Stimulated activated CD8-positive, alpha-beta memory T cell treated with anti-CD3 and anti-CD28 coated beads, Interleukin-15, amount 100 ng/mL, for 24 hours (primary cell): Measurements from ENCODE around the gene GRM4.

Experiments
- DNase-seq: peaks from one replicate; pipeline ENCODE4 v3.0.0-alpha.2; 2020; ENCODE audit warnings: low read depth

The GRM4 gene

DNA sequence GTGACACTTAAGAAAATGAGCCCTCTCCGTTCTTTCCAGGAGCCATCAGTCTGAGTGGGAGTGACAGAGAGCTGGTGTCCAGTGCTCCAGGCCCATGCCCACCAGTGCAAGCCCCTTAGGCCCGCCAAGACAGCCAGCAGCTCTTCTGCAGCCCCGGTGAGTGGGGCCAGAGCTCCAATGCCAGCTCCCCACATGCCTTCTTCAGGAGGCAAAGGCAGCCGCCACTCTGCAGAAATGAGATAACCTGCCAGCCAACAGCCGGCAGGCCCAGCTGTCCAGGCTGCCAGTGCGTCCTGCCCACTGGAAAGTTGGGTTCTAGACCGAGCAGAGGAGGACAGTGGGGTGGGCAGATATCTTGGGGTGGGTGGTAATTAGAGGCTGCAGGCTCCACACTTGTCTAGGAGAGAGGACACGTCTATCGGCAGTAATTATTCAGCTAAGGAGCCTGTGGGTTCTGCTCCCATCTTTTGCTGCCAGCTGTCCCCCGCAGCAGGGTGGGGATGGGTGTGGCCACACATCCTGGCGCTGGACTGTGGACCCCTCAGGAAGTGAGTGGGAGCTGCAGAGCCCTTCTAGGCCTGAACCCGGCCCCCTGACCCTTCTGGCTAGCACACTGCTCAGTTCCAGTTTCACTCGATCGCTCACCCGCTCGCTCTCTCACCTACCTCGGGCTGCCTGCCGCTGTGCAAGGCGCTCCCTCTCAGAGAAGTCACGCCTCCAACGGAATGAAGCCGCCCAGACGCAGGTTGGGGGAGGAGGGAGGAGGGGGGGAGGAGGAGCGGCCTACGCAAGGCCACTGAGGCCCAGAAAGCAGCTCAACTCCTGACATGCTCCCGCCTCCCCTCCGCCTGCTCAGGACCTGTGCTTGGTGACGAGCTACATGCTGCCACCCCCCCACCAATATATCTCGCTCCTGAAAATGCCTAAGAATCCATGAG, 3.6 kb downstream of the GRM4 start:
- no peak for DNase-seq

DNA sequence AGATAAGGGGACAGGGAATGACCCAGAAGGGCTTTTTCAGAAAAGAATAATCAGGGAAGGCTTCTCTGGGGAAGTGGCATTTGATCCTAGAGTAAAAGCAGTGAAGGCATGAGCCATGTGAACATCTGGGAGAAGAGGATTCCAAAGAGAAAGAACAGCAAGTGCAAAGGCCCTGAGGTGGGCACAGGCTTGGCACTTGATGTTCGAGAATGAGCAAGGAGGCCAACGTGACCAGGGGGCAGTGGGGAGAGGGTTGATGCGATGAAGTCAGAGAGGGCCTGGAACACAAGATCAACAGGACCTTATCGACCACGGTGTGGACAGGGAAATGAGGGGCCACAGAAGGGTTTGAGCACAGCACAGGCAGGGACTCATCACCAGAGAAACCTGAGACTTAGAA, 5.8 kb downstream of the GRM4 start:
- no peak for DNase-seq

DNA sequence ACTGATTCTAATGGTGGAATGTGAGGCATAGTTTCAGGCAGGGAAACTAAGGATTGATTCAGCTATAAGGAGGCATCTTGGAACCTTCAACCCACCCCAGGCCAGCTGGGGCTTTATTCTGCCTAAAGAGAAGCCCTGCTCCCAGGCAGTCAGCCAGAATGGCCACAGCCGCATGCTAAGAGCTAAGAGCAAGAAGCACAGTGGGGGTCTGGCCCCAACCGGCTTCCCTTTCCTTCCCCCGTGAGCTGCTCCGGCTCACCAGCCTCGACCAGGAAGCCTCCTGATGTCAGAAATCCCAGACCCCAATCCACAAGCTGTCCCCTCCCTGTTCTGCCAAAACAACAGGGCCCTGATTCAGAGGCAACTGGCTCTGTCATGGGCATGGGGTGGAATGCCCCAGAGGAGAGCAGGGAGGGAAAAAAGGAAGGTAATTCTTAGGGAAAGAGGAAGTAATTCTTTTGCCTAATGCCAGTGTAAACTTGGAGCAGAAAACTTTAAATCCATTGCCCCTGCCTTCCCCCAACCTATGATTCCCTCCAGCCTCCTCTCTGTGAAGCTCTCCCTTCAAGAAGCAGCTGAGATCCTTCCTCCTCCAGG, 6.9 kb downstream of the GRM4 start:
- DNase-seq, result no peak

DNA sequence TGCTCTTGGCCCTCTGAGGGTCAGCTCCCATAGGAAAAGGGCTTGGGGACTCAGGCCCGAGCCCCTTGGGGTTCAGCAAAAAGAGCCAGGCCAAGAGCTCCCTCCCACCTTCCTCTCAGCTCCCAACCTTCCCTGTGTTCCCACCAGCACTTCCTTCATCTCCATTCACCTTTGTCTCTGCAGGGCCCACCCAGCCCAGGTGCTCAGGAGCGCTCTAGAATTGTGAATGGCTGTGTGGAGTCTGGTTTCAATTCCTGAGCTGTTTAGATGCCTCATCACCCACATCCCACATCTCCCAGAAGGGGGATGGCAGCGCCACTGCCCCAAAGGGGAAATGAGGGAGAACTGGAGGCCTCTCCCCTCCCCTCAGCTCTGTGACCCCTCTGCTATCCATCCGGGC, 7.7 kb downstream of the GRM4 start:
- DNase-seq, result no peak

DNA sequence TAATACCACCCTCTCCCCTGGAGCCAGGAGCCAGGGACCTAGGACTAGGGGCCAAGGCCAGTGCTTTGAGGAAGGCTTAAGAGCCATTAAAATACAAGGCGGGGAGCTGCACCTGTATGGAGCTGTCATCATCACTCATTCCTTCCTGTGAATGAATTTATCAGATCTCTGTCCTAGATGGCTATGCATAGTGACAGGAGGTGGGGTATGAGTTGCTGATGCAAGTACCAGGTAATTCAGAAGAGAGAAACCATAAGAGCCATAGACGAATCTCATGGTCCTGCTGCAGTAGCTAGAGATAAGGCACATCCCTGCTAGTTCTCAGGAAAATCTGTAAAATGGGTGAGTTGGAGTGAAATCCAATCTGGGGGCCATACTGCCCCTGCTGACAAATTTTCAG, 10.3 kb downstream of the GRM4 start:
- DNase-seq, result no peak

DNA sequence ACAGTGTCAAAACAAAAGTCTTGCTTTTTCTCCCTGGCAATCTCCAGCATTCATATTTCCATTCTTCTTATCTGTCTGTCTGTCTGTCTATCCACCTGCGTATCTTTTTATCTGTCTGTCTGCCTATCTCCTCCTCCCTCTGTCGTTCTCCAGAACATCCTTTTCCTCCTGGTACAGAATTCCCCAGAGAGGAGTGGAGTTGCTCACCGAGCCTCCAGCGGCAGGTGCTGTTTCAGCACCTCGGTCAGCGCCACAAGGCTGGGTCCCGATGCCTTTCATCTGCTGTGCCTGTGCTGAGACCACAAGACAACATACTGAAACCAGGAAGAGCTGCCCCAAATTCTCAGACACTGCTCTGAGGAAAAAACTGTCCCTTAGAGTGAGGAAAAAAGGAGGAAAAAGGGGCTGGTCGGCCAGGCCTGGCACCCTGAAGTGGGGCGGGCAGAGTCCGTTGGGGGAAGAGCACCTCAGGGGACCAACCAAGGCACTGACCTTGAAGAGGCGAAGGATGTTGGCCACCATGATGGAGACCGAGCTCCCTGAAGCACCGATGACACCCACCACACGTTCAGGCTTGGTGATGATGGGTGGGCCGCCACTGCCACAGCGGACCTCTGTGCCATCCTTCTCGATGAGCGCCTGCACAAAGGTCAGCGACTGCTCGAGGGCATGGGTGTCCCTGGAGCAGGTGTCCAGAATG, 13.3 kb downstream of the GRM4 start:
- no peak for DNase-seq

DNA sequence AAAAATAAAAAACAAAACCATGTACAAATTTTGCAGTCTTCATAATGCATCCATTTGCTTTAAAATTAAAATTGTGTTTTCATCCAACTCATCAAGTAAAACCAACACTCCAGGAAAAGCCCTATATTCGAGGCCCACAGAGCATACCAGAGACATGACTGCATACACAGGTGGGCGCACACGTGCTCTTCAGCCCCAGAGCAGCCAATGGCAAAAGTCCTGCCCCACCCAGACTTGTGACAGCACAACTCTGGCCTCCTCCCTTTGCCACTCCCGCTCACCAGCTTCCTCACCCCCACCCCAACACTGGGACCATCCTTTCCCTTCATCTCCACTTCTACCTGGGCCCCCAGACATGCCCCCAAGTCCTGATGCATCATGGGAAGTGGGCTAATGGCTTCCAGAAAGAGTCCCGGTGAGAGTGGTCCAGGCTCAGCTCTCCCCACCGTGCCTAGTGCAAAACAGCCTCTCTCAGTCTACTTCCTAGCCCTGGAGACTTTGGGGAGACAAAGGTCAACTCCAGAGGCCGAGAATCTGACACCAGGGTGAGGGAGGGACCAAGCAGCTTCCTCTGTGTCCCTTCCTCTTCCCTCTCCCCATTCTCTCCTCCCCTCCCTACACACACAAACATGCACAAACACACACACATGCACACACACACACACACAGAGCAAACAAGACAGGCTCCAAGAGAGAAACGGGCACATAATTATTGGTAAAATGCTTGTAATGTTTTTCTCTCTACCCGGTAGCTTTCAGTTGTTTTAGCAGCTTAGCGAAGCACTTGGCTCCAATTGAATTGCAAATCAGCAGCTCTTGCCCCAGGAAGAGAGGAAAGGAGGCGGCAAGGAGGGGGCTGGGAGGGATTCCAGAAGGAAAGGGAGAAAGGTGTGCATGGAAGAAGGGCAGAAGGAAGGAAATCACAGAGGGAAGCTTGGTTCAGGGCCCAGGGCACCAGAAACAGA, 14.3 kb downstream of the GRM4 start:
- DNase-seq, result no peak

DNA sequence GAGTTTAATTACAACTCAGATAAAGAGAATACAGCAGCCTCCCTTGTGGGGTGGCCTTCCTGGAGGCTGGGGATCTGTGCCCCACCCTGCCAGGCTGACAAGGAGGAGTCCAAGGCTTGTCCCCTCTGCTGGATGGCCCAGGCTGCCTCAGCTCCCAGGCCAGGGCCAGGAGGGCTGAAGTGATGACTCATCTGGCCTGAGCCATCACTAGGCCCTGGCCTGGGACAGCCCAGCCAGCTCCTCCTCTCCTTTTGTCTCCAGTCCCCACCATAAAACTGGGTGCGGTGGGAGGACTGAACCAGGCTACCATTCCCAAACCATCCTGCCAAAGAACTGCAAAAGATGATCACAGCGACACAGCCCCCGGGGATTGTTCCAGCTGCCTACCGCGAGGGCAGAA, 15.0 kb downstream of the GRM4 start:
- DNase-seq, result no peak

DNA sequence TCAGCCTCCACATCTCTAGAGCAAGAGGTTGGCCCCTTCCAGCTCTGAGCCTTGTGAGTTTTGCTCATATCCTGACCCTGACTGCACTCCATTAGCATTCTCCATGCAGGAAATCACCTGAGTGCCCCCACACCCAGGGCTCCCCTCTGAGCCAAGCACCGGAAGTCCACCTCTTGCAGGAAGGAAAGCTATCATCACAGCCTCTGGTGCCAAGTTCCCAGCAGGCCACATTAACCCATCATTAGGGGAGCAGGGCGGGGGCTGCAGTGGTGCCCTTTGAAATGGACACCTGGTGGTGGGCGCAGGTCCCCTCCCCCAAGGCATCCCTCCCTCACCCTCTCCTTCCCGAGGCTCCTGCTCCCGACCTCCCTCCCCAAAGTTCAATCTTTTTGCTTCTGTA, 16.1 kb downstream of the GRM4 start:
- DNase-seq, result no peak

DNA sequence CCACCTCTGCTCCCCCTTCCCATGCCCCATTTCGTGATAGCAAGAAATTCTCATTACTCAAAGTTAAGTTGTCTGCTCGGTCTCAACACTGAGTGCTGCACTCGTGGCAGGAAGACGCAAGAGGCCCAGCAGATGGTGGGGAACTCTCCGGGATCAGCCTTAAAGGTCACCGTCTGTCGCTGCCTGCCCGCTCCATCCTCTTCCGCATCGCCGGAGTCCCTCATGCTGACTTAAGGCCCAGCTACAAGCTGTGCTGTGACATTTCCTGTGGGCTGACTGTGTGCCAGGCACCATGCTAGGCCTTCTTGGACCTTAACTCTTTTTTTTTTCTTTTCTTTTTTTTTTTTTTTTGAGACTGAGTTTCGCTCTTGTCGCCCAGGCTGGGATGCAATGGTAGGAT, 17.8 kb downstream of the GRM4 start:
- DNase-seq, result no peak

DNA sequence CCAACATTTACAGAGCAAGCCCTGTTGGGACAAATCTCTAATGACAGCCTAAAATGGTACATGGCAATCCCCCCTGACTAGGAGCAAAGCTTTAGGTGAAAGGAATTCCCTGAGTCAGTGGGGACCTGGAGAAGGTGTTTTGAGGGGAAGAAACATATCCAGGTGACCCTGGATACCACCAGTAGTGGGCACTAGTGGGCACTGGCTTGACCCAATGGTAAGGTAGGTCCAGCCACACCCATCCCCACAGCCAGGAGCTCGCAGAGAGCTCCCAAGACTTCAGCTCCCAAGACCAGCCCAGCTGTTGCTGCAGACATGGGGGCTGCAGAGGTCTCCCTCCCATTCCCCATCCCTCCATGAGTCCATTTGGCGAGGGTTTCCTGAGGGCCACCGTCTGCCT, 19.5 kb downstream of the GRM4 start:
- no peak for DNase-seq

DNA sequence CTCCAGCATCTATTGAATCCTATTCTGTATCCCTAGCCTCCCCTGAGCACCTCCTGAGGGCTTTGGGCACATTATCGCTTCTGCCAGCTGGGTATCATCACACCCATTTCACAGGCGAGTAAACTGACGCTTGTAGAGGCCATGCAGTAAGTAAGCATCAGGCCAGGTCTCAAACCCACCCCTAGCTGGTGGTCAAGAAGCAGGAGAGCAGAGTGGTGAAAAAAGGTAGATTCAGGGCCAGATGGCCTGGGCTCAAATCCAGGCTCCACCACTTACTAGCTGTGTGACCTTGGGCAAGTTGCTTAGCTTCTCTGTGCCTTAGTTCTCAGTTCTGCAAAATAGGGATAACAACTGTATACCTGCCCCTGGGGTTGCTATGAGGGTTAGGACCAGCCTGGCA, 19.9 kb downstream of the GRM4 start:
- DNase-seq, result no peak

DNA sequence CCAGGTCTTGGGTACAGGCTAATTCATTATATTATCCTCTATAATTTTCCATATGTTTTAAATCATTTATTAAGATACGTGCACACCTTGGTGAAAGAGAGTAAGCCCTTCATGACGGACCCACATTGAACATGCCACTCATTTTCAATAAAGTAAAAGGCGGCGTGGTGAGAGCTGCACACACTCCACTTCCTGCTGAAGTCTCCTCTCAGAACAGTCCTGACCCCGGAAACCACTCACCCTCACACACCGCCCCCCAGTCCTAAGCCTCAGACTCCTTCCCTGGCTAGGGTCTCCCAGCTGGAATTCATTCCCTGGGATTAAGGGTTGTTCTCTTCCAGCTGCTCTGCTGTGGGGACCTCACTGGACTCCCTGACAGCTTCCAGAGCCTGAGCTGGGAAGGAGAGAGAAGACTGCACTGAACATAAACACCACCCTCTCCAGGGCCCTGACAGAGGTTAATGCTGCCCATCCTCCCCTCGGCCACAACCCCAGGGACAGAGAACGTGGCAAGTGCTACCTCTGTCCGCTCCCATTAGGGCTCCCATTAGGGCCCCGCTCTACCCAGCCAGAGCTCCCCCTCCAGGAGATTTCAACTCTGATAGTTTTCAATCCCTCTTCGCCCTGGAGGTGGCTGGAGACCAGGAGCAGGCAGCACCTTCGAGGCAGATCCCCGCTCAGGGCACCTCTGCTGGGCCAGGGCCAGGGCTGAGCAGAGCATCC, 24.8 kb downstream of the GRM4 start:
- no peak for DNase-seq

DNA sequence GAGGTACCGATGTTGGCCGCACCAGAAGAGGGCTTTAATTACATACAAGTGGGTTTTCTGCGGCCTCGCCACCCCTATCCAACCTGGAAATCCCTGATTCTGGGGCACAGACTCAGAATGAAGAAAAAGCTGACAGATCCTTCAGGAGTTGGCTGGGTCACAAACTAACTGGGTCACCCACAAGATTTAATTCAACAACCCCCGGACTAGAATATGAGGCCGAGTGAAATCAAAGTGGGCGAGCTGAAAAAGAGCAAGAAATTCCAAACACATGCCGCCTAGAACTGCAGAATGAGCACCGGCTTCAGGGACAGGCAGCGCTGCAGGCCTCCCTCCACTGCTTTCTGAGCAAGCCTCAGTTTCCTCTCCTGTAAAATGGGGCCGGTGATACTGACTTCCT, 30.0 kb downstream of the GRM4 start:
- no peak for DNase-seq

DNA sequence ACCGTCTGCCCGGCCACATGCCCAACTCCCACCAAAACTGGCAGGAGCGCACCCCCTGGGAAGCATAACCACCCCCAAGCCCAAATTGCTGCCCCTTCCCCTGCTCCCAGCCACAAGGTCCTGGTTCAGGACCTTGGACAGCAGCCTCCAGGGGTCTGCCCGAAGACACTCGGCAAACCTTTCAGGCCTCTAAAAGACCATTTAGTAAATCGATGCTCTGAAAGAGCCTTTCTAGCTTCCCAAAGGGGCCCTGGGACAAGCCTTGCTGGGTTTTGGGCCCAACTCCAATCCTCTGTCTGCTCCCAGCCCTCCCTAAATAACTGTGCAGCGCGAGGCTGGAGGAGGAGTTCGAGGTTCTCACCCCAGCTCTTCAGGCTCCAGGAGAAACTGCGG, 30.5 kb downstream of the GRM4 start:
- no peak for DNase-seq

DNA sequence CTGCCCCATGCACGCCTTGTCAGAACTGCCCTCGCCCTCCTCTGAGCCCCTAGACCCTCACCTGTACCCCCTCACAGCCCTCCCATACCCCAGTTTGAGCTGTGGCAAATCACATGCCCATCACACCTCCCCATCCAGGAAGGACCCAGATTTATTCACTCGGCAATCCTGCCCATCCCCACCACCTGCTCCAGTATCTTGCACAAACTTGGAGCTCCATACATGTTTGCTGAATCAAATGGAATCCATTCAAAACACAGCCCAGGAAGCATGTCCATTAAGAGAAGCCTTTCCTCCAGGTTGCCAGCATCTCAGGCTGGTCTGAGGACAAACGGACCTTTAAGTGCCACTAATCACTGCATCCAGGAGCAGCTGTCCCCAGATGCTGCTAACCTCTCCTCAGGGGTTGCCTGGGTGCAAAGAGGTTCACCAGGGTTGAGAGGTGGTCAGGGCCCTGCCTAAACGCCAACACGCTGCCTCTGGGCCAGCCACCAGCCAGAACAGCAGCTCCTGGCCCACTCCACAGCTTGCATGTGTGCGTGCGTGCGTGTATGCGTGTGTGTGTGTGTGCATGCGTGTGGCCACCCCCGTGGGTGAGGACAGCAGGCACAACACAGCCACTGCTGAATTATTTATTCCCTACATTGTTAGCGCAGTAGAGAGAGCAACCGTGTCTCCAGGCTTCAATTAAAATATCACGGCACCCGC, 31.0 kb downstream of the GRM4 start:
- DNase-seq, result no peak

DNA sequence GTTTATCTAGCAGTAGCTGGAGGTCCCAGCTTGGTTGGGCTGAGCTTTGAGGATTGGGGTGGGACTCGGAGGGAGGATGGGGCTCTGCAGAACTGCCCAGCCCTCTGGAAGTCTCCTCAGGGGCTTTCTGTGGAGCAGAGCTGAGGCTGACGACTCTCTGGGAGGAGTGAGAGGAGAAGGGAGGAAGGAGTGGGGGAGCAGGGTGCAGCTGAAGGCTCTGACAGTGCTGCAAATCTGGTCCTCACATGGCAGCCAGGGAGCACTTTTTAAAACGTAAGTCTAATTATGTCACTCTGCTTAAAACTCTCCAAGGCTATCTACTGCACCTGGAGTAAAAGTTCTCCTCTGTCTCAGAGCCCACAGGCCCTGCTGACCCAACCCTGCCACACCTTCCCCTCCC, 32.4 kb downstream of the GRM4 start:
- no peak for DNase-seq

DNA sequence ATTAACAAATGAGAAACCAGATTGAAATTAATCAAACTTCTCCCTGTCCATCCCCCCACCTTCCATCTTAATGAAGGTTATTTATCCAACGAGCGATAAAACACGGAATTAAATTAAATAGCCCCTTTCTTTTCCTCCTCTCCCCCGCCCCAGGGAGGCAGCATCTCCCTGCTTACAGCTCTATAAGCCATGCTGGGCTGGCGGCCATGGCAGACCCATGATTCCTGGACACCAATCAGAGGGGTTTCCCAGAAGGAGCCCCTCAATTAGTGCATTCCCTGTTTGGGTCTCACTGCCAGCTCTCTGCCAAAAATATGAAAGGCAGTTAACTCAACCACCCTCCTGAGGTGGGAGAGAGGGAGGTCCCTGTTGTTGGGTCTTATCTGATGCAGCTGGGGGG, 33.8 kb downstream of the GRM4 start:
- DNase-seq, result no peak

DNA sequence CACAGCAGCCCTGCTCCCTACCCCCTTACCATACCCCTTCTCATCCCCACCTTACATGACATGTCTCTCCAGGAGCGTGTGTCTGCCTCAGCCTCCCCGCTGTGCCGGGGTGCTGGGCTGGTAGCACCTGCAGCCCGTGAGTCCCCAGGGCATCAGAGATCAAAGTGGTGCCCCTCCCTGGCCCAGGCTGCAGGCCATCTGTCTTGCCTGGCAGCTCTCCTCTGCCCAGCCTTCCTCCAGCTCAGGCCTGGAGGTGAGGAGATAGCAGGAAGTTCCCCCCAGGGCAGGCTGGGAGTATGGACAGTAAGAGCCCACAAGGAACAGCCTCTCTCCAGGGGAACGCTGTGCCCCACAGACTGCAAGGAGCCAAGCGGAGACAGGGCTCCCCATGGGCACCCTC, 35.3 kb downstream of the GRM4 start:
- no peak for DNase-seq

DNA sequence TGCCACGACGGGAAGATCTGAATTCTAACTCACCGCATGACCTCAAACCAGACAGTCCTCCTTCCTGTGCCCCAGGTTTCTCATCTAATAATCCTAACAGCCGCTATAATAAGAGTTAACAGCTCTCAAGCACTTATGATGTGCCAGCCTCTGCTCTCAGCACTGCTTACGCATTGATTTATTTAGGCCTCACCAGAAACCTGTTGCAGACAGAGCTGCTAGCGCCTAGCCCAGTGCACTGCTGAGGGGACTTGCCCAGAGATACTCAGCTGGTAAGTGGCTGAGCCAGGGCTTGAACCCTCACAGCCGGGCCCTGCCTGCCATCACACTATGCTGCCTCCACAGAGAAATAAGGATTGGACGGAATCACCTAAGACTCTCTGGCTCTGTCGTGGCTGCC, 37.7 kb downstream of the GRM4 start:
- no peak for DNase-seq

DNA sequence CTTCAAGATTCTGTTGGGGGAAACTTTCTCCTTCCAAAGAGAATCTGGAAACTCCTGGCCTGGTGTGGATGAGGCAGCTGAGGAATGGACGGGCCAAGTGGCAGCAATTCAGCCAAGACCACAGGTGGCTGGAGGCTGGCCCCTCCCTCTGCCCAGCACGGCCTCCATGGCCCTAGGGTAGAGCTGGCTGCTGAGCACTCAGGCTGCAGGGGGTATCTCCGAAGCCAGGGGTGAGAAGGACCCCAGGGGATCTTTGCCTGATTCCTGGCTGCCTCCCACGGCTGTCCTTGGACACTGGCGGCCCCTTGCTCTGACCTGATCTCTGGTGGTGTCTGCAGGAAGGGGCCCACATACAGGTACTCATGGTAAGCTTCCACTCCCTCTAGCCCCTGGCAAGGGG, 39.0 kb downstream of the GRM4 start:
- DNase-seq, result no peak
